Transverse colon (tissue), 4 donors: ENCODE measurements around the gene ZSCAN1. TPM values are rescaled to one million over a fixed set of nuclear protein-coding genes. Genes with fewer than 3 reads are reported as not detected.

Experiments used
- DNase-seq: peaks from one replicate; pipeline ENCODE4 v3.0.0-alpha.2; 2019
- H3K27ac ChIP-seq, 4 donors: fragments of 200-600 bp; sonication (generic); 2 replicates each; pipeline ENCODE4 v1.5.1; 2016 to 2018; ENCODE audit warnings: inconsistent platforms in 4 of 4
- H3K27me3 ChIP-seq: fragments of 200-600 bp; sonication (generic); 2 replicates; pipeline ENCODE4 v1.5.1; 2017; ENCODE audit warnings: inconsistent platforms
- H3K36me3 ChIP-seq, 4 donors: fragments of 200-600 bp; sonication (generic); 2 replicates each; pipeline ENCODE4 v1.5.1; 2017 to 2019; ENCODE audit warnings: inconsistent platforms in 4 of 4
- H3K4me1 ChIP-seq, 4 donors: fragments of 200-600 bp; sonication (generic); 2 replicates each; pipeline ENCODE4 v1.5.1; 2017 to 2020; ENCODE audit warnings: inconsistent platforms in 4 of 4
- H3K4me3 ChIP-seq, 4 donors: fragments of 200-600 bp; sonication (generic); 1 replicate in 1 of 4; 2 replicates in 3 of 4; pipeline versions ENCODE4 v1.5.1 to v1.6.1; 2017 to 2019; ENCODE audit warnings: inconsistent platforms in 4 of 4
- H3K9me3 ChIP-seq, 2 donors: fragments of 200-600 bp; sonication (generic); 2 replicates each; pipeline ENCODE4 v1.5.1; 2017 to 2019; ENCODE audit warnings: inconsistent platforms in 2 of 2
- CTCF ChIP-seq, 5 experiments: fragments of 200-600 bp in 3 of 5; fragments of 450-650 bp in 2 of 5; sonication (generic) in 3 of 5; IDR thresholded peaks; 1 replicate in 2 of 5; 2 replicates in 3 of 5; pipeline ENCODE4 v1.5.1; 2016 to 2017; ENCODE audit warnings: antibody characterized with exemption in 5 of 5, inconsistent platforms in 3 of 5, mild to moderate bottlenecking in 2 of 5, moderate library complexity in 1 of 5
- EP300 ChIP-seq: sonication (generic); formaldehyde crosslinking; IDR thresholded peaks from one replicate; pipeline ENCODE4 v1.6.1; 2017; ENCODE audit warnings: antibody characterized with exemption, low read depth
- POLR2A ChIP-seq: fragments of 450-650 bp; IDR thresholded peaks from one replicate; pipeline ENCODE4 v1.6.1; 2016; ENCODE audit warnings: antibody characterized with exemption, mild to moderate bottlenecking, moderate library complexity
- POLR2AphosphoS5 ChIP-seq, 3 donors: sonication (generic); formaldehyde crosslinking; IDR thresholded peaks; one replicate each; pipeline ENCODE4 v1.6.1; 2016; ENCODE audit warnings: antibody characterized with exemption in 3 of 3
- WGBS, 2 donors: methylation state at CpG; one replicate each; pipeline ENCODE4 v1.1.5; 2018; ENCODE audit warnings: low coverage in 1 of 2; 5-methylcytosine and 5-hydroxymethylcytosine counted together
- in situ Hi-C, 4 donors: fragments of 200-750 bp; cut with MboI; loops; one replicate each; pipeline versions ENCODE4 v1.15.0 to v1.15.1; 2017; ENCODE audit warnings: low sequenced_read_pairs in 3 of 4, low pct_ligation_motif_present in 1 of 4, low pct_unique_long_range_greater_than_20kb in 1 of 4
- intact Hi-C: fragments of 100-400 bp; cut with DNase I; formaldehyde crosslinking; loops from one replicate; pipeline ENCODE4 v1.15.1; 2023; ENCODE audit warnings: low total_unique reads
- total RNA-seq, 4 donors: library from RNA; depleted of rRNA; stranded (reverse); fragments of >200 nt; gene quantifications; one replicate each; pipeline ENCODE4 v1.1.0, GENCODE V29; 2016

ZSCAN1 gene
- total RNA-seq, 4 donors from 2014 or later: not detected

DNA sequence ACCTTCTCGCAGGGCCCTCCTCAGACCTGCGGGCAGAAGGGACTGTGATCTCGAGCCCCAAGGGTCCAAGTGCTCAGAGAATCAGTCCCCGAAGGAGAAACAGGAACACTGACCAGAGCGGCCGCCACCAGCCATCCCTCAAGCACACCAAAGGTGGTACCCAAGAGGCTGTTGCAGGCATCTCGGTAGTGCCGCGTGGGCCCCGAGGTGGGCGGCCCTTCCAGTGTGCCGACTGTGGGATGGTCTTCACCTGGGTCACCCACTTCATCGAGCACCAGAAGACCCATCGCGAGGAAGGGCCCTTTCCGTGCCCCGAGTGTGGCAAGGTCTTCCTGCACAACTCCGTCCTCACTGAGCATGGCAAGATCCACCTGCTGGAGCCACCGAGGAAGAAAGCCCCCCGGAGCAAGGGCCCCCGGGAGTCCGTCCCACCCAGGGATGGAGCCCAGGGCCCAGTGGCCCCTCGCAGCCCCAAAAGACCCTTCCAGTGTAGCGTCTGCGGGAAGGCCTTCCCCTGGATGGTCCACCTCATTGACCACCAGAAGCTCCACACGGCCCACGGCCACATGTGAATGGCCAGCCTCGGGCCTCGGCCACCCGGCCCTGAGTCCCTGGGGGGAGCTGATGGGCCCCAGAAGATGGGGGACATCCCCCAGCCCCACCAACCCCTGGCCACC is 19.8 kb downstream of the ZSCAN1 start:
- DNase-seq: no peak
- Histone ChIP-seq H3K9me3 (peaks cover 8 to 49% of the 10 kb centered on the region in 2 donors), H3K27ac (no peak overlapping the region), H3K4me3 (no peak overlapping the region), H3K4me1 (no peaks in the 10 kb centered on the region), H3K36me3 (no peaks in the 10 kb centered on the region), H3K27me3 (no peaks in the 10 kb centered on the region)
- no peak for TF ChIP-seq EP300
- TF ChIP-seq POLR2AphosphoS5 (IDR thresholded peaks at IDR 0.05): no peak
- no peak for TF ChIP-seq POLR2A
- TF ChIP-seq CTCF (IDR thresholded peaks at IDR 0.05): no peak
- WGBS, 2 donors: 93% methylated on average over 30 of the region's 30 CpGs; no CpG with 5 or more reads in 1 of the 2 donors
- in situ Hi-C loops: no loop called here
- intact Hi-C loops: no loop called here

DNA sequence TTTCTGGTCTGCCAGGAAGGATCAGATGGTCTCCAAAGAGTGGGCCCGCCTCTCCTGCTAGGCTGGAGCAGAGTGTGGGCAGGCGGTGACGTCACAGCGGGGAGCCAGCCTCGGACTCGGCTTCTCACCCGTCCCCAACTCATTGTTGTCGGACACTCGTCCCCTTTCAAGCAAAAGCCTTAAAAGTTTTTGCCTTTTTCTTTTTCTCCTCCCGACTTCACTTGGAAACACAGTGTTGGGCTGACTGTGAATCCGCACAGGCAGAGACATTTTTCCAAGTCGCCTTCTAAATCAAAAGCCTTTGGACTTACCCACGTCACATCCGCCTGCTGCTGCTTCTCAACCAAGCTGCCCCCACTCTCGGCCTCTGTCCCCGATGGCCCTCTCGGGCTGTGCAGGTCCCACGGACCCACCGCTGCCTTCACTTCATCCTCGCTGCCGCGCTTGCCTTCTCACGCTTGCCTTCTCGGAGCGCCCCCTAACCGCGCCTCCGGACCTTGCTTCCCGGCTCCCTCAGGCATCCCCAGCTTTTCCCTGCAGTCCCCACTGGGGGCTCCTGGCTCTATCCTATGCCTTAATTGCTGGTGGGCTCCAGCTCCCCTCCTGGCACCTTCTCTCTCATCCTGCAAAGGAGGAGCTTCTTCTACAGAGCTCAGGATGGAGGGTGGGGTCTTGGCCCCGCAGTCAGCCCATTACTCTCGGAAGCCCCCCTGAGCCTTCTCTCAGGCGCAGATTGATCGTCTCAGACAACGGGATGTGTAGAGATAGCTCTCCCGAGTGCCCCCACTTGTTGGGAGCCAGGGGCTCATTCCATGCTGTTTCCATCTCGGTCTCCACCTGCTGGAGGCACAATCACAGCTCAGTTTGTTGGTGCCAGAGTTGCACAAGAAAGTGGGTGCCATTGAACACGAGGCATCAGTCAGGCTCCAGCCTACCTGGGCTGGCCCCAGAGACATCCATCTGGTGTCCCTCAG is 21.4 kb downstream of the ZSCAN1 start:
- Histone ChIP-seq H3K36me3 (no peaks in the 10 kb centered on the region), H3K4me3 (peak overlapping the region in 3 of 4 donors; percentile 9 to 29 (median 11)), H3K9me3 (peaks cover 0 to 40% of the 10 kb centered on the region in 2 donors), H3K27me3 (no peaks in the 10 kb centered on the region), H3K4me1 (peaks cover 0 to 7% (median 2%) of the 10 kb centered on the region in 4 donors), H3K27ac (peak overlapping the region in 3 of 4 donors; percentile 39 to 57 (median 52))
- 14 to 46% methylated on average over 12 to 37 of the region's 37 CpGs for WGBS, 2 donors
- intact Hi-C loops: no loop called here
- TF ChIP-seq EP300 (no peak), CTCF (IDR thresholded peaks at IDR 0.05) (no peak), POLR2AphosphoS5 (IDR thresholded peaks at IDR 0.05) (no peak), POLR2A (no peak)
- in situ Hi-C loops: no loop called here
- DNase-seq: peak; percentile 14

GRCh38 chr19:58056261-58056660 is 22.4 kb downstream of the ZSCAN1 start:
- no peak for DNase-seq
- TF ChIP-seq POLR2A (no peak), POLR2AphosphoS5 (IDR thresholded peaks at IDR 0.05) (no peak), CTCF (IDR thresholded peaks at IDR 0.05) (no peak), EP300 (no peak)
- no peaks in the 10 kb centered on the region for H3K27me3 ChIP-seq
- no peak overlapping the region for H3K4me3 ChIP-seq
- WGBS, 2 donors: 87% methylated on average over 8 of the region's 8 CpGs; no CpG with 5 or more reads in 1 of the 2 donors
- H3K36me3 ChIP-seq: no peaks in the 10 kb centered on the region
- in situ Hi-C loops: no loop called here
- peaks cover 4 to 37% of the 10 kb centered on the region in 2 donors for H3K9me3 ChIP-seq
- intact Hi-C loops: no loop called here
- peaks cover 0 to 7% (median 2%) of the 10 kb centered on the region in 4 donors for H3K4me1 ChIP-seq
- H3K27ac ChIP-seq: no peak overlapping the region

GRCh38 chr19:58056861-58057260 is 23.0 kb downstream of the ZSCAN1 start:
- H3K27ac ChIP-seq: no peak overlapping the region
- no peaks in the 10 kb centered on the region for H3K27me3 ChIP-seq
- TF ChIP-seq POLR2AphosphoS5 (IDR thresholded peaks at IDR 0.05): no peak
- TF ChIP-seq EP300: no peak
- TF ChIP-seq POLR2A: no peak
- TF ChIP-seq CTCF (IDR thresholded peaks at IDR 0.05): no peak
- intact Hi-C loops: no loop called here
- peaks cover 0 to 7% (median 2%) of the 10 kb centered on the region in 4 donors for H3K4me1 ChIP-seq
- DNase-seq: no peak
- WGBS, 2 donors: 89% methylated on average over 8 of the region's 8 CpGs; no CpG with 5 or more reads in 1 of the 2 donors
- peaks cover 4 to 31% of the 10 kb centered on the region in 2 donors for H3K9me3 ChIP-seq
- H3K36me3 ChIP-seq: no peaks in the 10 kb centered on the region
- no peak overlapping the region for H3K4me3 ChIP-seq
- in situ Hi-C loops: no loop called here
